NT2/D1 (cell line): ENCODE measurements around the gene PRAMEF12.
"Not testable (repeated sequence)": the region's sequence is repeated elsewhere in the genome, so short reads cannot be mapped to it uniquely, and the experiment has no call there.

Experiments used
- DNase-seq: peaks from one replicate; pipeline ENCODE4 v3.0.0-alpha.2; 2011; ENCODE audit warnings: low read depth, low spot score
- H3K27me3 ChIP-seq: 2 replicates; pipeline ENCODE4 v1.6.0; 2011; ENCODE audit warnings: mild to moderate bottlenecking; ENCODE audit not compliant: insufficient read length, insufficient read depth
- H3K36me3 ChIP-seq: 2 replicates; pipeline ENCODE4 v1.6.1; 2011; ENCODE audit warnings: mild to moderate bottlenecking, low read length, mixed read lengths; ENCODE audit not compliant: insufficient read depth, insufficient read length
- H3K4me1 ChIP-seq: 2 replicates; pipeline ENCODE4 v1.5.1; 2011; ENCODE audit not compliant: insufficient read depth, insufficient read length
- H3K4me3 ChIP-seq: 2 replicates; pipeline ENCODE4 v1.5.1; 2011; ENCODE audit warnings: low read depth; ENCODE audit not compliant: insufficient read length
- H3K9ac ChIP-seq: 2 replicates; pipeline ENCODE4 v1.6.0; 2011; ENCODE audit warnings: low read depth; ENCODE audit not compliant: insufficient read length
- H3K9me3 ChIP-seq: 2 replicates; pipeline ENCODE4 v1.5.1; 2011; ENCODE audit warnings: mild to moderate bottlenecking, low read length; ENCODE audit not compliant: insufficient read depth
- SUZ12 ChIP-seq: IDR thresholded peaks from 2 replicates; pipeline ENCODE4 v1.6.1; 2011; ENCODE audit not compliant: insufficient read length, insufficient read depth; ENCODE audit errors: extremely low read depth
- YY1 ChIP-seq: IDR thresholded peaks from 2 replicates; pipeline ENCODE4 v1.6.1; 2011; ENCODE audit not compliant: insufficient read length, insufficient read depth
- ZNF274 ChIP-seq: IDR thresholded peaks from 2 replicates; pipeline ENCODE4 v1.6.1; 2011; ENCODE audit warnings: mild to moderate bottlenecking, low read depth, low read length

The PRAMEF12 gene

GRCh38 chr1:12791097-12791496, 17.6 kb downstream of the PRAMEF12 start, which contains the start of gene PRAMEF1:
PRAMEF1 (plus strand) TSS chr1:12791397; CDS start chr1:12793228, 1,831 bp downstream.
- H3K27me3 ChIP-seq, H3K4me3 ChIP-seq, H3K36me3 ChIP-seq, DNase-seq, H3K9me3 ChIP-seq, H3K9ac ChIP-seq, H3K4me1 ChIP-seq: not testable (repeated sequence)

- Histone ChIP-seq H3K4me3 (no peak overlapping the region), H3K9ac (no peak overlapping the region), H3K9me3 (no peaks in the 10 kb centered on the region), H3K4me1 (no peaks in the 10 kb centered on the region), H3K27me3 (no peaks in the 10 kb centered on the region), H3K36me3 (no peaks in the 10 kb centered on the region)
- TF ChIP-seq SUZ12, result no peak
- TF ChIP-seq ZNF274, result no peak
- no peak for TF ChIP-seq YY1
- DNase-seq, result no peak
Observed at GRCh38 chr1:12798911-12799310, 25.4 kb downstream of the PRAMEF12 start.

GRCh38 chr1:12799730-12800129, 26.2 kb downstream of the PRAMEF12 start:
- Histone ChIP-seq H3K27me3 (no peaks in the 10 kb centered on the region), H3K36me3 (no peaks in the 10 kb centered on the region), H3K9me3 (no peaks in the 10 kb centered on the region), H3K4me1 (no peaks in the 10 kb centered on the region), H3K9ac (no peak overlapping the region), H3K4me3 (no peak overlapping the region)
- no peak for TF ChIP-seq SUZ12
- TF ChIP-seq ZNF274, result no peak
- no peak for TF ChIP-seq YY1
- DNase-seq, result no peak

- H3K4me1 ChIP-seq, result peaks cover 5% of the 10 kb centered on the region
- no peaks in the 10 kb centered on the region for H3K9me3 ChIP-seq
- no peaks in the 10 kb centered on the region for H3K27me3 ChIP-seq
- no peaks in the 10 kb centered on the region for H3K36me3 ChIP-seq
- H3K9ac ChIP-seq, result no peak overlapping the region
- TF ChIP-seq SUZ12 (no peak), YY1 (no peak), ZNF274 (no peak)
- no peak for DNase-seq
- no peak overlapping the region for H3K4me3 ChIP-seq
Observed at GRCh38 chr1:12809933-12810332, 36.4 kb downstream of the PRAMEF12 start.

- H3K4me1 ChIP-seq, result peaks cover 5% of the 10 kb centered on the region
- no peak overlapping the region for H3K9ac ChIP-seq
- TF ChIP-seq YY1 (no peak), ZNF274 (no peak), SUZ12 (no peak)
- no peak for DNase-seq
- no peak overlapping the region for H3K4me3 ChIP-seq
- H3K9me3 ChIP-seq, result no peaks in the 10 kb centered on the region
- no peaks in the 10 kb centered on the region for H3K27me3 ChIP-seq
- H3K36me3 ChIP-seq, result no peaks in the 10 kb centered on the region
Observed at GRCh38 chr1:12810691-12811408, 37.3 kb downstream of the PRAMEF12 start.

GRCh38 chr1:12811409-12811784, 37.9 kb downstream of the PRAMEF12 start:
- TF ChIP-seq ZNF274, result no peak
- TF ChIP-seq YY1, result no peak
- no peak for TF ChIP-seq SUZ12
- Histone ChIP-seq H3K9ac (no peak overlapping the region), H3K4me3 (no peak overlapping the region), H3K4me1 (peaks cover 5% of the 10 kb centered on the region), H3K36me3 (no peaks in the 10 kb centered on the region), H3K27me3 (no peaks in the 10 kb centered on the region), H3K9me3 (no peaks in the 10 kb centered on the region)
- DNase-seq, result no peak

GRCh38 chr1:12819061-12819460, 45.5 kb downstream of the PRAMEF12 start:
- not testable (repeated sequence) for H3K36me3 ChIP-seq, H3K9ac ChIP-seq, H3K4me3 ChIP-seq, DNase-seq, H3K4me1 ChIP-seq, H3K9me3 ChIP-seq, H3K27me3 ChIP-seq
